ENCODE data around the gene SLTM.
"Not testable (repeated sequence)": the region's sequence is repeated elsewhere in the genome, so short reads cannot be mapped to it uniquely, and the experiment has no call there.

SLTM gene

DNA sequence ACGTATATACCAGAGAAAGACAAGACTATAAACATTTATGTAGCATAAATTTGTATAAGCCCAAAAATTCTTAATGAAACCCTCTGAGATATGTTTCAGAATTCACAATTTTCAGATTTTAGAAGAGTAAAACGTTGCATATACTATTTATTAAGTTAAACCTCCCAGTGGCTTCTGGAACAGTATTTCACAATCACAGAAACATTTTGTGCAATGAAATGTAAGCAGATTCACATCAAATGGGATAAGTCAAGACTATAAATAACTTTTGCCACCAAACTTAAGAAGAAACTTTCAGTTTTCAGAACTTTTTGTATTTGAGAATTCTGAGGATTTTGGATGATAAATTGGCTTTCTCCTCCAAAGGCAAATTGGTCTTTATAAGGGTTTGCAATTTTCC, 9.2 kb downstream of the SLTM start:
- DNase-seq, result no peak

DNA sequence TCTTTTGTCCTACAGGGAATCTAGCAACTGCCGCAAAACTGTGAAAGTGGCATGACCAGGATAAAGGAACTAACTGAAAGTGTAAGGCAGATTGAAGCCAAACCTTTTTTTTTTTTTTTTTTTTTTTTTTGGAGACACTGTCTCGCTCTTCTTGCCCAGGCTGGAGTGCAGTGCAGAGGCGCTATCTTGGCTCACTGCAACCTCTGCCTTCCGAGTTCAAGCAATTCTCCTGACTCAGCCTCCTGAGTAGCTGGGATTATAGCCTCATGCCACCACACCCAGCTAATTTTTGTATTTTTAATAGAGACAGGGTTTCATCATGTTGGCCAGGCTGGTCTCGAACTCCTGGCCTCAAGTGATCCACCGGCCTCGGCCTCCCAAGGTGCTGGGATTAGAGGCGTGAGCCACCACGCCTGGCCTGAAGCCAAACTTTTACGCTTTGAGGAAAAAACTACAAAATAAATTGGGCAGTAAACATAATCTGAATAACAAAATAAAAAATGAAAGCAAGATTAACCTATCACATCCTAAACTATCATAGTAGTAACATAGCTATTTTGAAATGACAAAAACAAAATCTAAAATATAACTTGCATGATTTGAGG, 9.7 kb downstream of the SLTM start:
- DNase-seq, result no peak

DNA sequence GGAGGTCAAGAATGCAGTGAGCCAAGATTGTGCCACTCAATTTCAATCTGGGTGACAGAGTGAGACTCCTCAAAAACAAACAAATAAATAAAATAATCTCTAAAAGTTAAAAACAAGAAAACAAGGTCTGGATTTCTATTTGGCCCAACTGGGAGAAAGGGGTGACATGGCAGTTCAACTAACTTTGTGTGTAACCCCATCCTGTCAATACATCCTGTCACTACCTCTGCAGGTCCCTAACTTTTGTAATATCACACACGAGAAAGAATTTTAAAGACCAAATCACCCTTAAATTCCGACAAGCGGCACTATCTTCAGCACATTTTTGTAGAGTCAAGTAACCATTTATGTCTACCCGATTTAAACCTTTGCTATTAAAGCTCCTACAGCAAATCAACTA, 10.2 kb downstream of the SLTM start:
- DNase-seq, result no peak

- no peak for DNase-seq
These were observed 12.2 kb downstream of the SLTM start for GRCh38 chr15:58921267-58921790.

DNA sequence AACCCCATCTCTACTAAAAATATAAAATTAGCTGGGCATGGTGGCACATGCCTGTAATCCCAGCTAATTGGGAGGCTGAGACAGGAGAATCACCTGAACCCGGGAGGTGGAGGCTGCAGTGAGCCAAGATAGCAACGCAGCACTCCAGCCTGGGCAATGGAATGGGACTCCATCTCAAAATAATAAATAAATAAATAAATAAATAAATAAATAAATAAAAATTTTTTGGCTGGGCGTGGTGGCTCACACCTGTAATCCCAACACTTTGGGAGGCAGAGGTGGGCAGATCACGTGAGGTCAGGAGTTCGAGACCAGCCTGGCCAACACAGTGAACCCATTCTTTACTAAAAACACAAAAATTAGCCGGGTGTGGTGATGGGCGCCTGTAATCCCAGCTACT, 13.0 kb downstream of the SLTM start:
- DNase-seq, result not testable (repeated sequence)

DNA sequence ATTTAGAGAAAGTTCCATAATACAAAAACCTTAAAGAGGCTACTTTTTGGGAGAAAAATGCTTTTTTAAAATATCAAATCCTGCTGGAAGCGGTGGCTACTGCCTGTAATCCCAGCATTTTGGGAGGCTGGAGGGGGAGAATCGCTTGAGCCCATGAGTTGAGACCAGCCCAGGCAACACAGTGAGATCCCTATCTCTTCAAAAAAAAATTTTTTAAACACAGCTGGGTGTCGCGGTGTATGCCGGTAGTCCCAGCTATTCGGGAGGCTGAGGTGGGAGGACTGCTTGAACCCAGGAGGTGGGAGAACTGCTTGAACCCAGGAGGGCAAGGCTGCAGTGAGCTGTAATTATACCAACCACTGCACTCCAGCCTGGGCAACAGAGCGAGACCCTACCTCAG, 14.2 kb downstream of the SLTM start:
- DNase-seq, result no peak

DNA sequence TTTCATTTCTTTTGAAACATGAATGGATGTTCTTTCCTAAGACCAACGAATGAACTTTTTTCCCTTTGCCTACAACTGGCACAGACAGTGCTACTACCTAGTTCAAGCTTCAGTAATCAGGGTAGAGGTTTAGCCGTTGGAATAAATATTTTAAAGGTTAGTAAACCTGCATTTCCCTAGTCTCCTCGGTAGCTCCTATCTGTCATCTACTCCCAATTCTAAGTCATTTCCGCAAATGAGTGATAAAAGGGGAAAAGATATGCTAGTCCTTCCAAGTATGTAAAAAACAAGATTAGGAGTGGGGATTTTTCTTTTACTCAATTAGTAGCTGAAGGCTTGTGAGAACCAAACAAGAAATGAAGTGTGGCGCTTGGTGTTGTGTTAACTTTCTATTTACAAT, 15.2 kb downstream of the SLTM start:
- DNase-seq, result no peak

- not testable (repeated sequence) for DNase-seq
These were observed 15.8 kb downstream of the SLTM start for GRCh38 chr15:58917613-58918129.

- DNase-seq, result no peak
These were observed 16.5 kb downstream of the SLTM start for GRCh38 chr15:58916962-58917361.

DNA sequence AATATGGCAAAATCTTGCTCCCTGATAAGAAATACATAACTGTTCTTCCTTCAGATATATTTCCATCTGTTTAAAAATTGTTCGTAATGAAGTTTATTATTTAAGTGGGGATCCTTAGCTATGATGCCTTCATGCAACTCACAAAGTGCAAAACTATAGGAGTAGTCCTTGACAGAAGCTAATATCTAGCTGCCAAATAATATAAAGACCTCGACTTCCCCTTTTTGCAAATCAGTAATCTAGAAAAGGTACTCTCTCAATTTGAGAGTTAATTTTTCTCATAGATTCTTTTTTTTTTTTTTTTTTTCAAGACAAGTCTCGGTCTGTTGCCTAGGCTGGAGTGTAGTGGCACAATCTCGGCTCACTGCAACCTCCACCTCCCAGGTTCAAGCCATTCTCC, 23.0 kb downstream of the SLTM start:
- DNase-seq, result no peak

GRCh38 chr15:58909616-58910015, 23.9 kb downstream of the SLTM start:
- DNase-seq, result no peak

- no peak for DNase-seq
These were observed 24.7 kb downstream of the SLTM start for GRCh38 chr15:58908550-58909309.

GRCh38 chr15:58900631-58901030, 32.8 kb downstream of the SLTM start:
- no peak for DNase-seq

DNA sequence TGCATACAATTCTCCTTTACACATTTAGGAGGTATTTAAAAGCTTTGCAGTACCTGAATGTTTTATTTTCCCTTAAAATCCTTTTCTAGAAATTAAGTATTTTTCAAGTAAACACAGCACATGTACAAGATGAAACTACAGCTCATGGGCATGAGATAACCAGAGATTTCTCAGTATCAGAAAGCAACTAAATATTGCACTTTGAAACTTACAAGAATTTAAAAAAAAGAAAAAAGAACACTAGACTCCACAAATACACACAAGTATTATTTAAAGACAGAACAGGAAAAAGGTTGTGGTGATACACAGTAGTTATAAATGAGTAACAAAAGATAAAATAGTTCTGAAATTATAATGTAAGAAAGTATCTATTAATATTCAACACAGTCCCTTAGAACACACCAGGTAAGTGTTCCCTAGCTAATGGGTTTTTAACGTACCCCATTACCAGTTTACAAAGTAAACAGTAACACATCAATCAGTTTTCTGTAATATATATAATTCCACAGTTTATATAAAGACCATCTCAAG, 35.3 kb downstream of the SLTM start:
- no peak for DNase-seq

- DNase-seq, result no peak
These were observed 44.1 kb downstream of the SLTM start for GRCh38 chr15:58889363-58889762.

DNA sequence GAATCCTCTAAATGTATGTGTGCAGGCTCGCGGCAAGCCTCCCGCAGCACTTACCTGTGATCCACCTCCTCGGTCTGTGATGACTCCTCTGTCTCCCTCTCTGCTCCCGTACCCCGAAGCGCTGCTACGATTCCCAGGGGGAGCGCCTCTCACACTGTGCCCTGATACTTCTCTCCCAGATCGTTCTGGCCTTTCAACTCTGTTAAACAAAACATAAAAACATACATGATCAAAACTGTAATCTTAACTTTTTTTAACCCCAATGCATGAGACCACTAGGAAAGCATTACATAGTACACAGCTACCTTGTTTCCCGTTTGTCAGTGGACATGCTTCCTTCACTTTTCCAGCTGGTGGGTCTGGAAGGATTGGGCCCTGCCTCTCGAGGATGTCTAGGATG, 46.6 kb downstream of the SLTM start:
- no peak for DNase-seq

GRCh38 chr15:58883926-58884325, 49.6 kb downstream of the SLTM start:
- DNase-seq, result not testable (repeated sequence)

GRCh38 chr15:58882243-58882642, 51.2 kb downstream of the SLTM start:
- no peak for DNase-seq

- no peak for DNase-seq
These were observed 53.2 kb downstream of the SLTM start for GRCh38 chr15:58880320-58880719.

- DNase-seq, result no peak
These were observed 55.3 kb downstream of the SLTM start for GRCh38 chr15:58877999-58878825.

- DNase-seq, result no peak
These were observed 57.0 kb downstream of the SLTM start for GRCh38 chr15:58876306-58877106.

GRCh38 chr15:58875343-58875742, 58.1 kb downstream of the SLTM start:
- DNase-seq, result no peak

Measured in NCI-H510A (cell line).